Suppressor macrophage (primary cell): ENCODE measurements around the gene FURIN.
"Not testable (repeated sequence)": the region's sequence is repeated elsewhere in the genome, so short reads cannot be mapped to it uniquely, and the experiment has no call there.

Source experiments
- DNase-seq, 4 experiments: peaks; one replicate each; pipeline ENCODE4 v3.0.0-alpha.2; 2020 to 2022

The FURIN gene

GRCh38 chr15:90870354-90871138 is 2.2 kb downstream of the FURIN start:
- DNase-seq: peak in 2 of 4 experiments; percentile 23 to 30

- peak; percentile 39 to 70 (median 52) for DNase-seq
Observed at GRCh38 chr15:90871139-90871715, 2.8 kb downstream of the FURIN start.

GRCh38 chr15:90871716-90872485 is 3.5 kb downstream of the FURIN start:
- peak; percentile 26 to 63 (median 48) for DNase-seq

- peak; percentile 49 to 80 (median 66) for DNase-seq
Observed at GRCh38 chr15:90872486-90873184, 4.2 kb downstream of the FURIN start.

- no peak for DNase-seq
Observed at GRCh38 chr15:90873488-90873997, 5.2 kb downstream of the FURIN start.

- no peak for DNase-seq
Observed at GRCh38 chr15:90873998-90874605, 5.7 kb downstream of the FURIN start.

GRCh38 chr15:90874986-90875385 is 6.6 kb downstream of the FURIN start:
- DNase-seq: not testable (repeated sequence)

GRCh38 chr15:90875549-90875981 is 7.2 kb downstream of the FURIN start:
- no peak for DNase-seq

GRCh38 chr15:90876046-90876445 is 7.7 kb downstream of the FURIN start:
- DNase-seq: no peak

GRCh38 chr15:90876512-90877170 is 8.3 kb downstream of the FURIN start:
- no peak for DNase-seq

GRCh38 chr15:90877315-90877714 is 8.9 kb downstream of the FURIN start:
- DNase-seq: no peak

GRCh38 chr15:90877996-90878395 is 9.6 kb downstream of the FURIN start:
- DNase-seq: no peak

GRCh38 chr15:90878660-90879059 is 10.3 kb downstream of the FURIN start:
- no peak for DNase-seq

- DNase-seq: no peak
Observed at GRCh38 chr15:90879730-90880366, 11.5 kb downstream of the FURIN start.

GRCh38 chr15:90880381-90881145 is 12.2 kb downstream of the FURIN start:
- DNase-seq: no peak

GRCh38 chr15:90881181-90881977 is 13.0 kb downstream of the FURIN start:
- DNase-seq: no peak

GRCh38 chr15:90881978-90882721 is 13.8 kb downstream of the FURIN start:
- DNase-seq: no peak

GRCh38 chr15:90882781-90883525 is 14.6 kb downstream of the FURIN start:
- DNase-seq: no peak
